RWPE1 (cell line): ENCODE results near the gene ZNF786.
"Not testable (repeated sequence)": the region's sequence is repeated elsewhere in the genome, so short reads cannot be mapped to it uniquely, and the experiment has no call there.

Experiments
- CTCF ChIA-PET: fragments of 350-600 bp; sonication (Branson Sonifier 250); formaldehyde crosslinking; extraction: SDS; loops from one replicate; lab custom pipeline; 2021; lab: Yijun Ruan, JAX
- POLR2A ChIA-PET: fragments of 400-600 bp; formaldehyde crosslinking; extraction: SDS; loops from one replicate; lab custom pipeline; 2020; ENCODE audit warnings: antibody characterized with exemption; ENCODE audit not compliant: low non-redundant PET; lab: Yijun Ruan, JAX
- DNase-seq: peaks from one replicate; pipeline ENCODE4 v3.0.0; 2012; ENCODE audit warnings: low spot score
- H3K27ac ChIP-seq: fragments of 450-650 bp; 2 replicates; pipeline ENCODE4 v1.5.1; 2017
- TF ChIP-seq, protein P1 (sequence below): fragments of 450-650 bp; conservative IDR thresholded peaks from 2 replicates; pipeline ENCODE4 v1.5.1; 2017; ENCODE audit warnings: low read depth, mild to moderate bottlenecking

The ZNF786 gene

DNA sequence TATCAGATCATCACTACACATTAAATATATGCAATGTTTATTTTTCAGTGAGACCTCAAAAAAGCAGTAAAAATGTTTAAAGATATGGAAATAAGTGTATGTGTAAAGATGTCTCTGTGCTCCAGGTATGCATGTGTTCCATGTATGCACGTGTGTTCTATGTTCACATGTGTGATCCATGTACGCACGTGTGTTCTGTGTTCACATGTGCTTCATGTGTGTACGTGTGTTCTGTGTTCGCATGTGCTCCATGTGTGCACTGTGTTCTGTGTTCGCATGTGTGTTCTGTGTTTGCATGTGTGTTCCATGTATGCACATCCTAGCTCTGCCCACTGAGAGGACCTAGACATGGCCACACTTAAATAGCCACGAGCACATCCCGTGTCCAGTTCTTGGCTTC lies 46.6 kb downstream of the ZNF786 start:
- ChIA-PET POLR2A (no interaction called here), CTCF (no interaction called here)
- TF ChIP-seq, protein P1, sequence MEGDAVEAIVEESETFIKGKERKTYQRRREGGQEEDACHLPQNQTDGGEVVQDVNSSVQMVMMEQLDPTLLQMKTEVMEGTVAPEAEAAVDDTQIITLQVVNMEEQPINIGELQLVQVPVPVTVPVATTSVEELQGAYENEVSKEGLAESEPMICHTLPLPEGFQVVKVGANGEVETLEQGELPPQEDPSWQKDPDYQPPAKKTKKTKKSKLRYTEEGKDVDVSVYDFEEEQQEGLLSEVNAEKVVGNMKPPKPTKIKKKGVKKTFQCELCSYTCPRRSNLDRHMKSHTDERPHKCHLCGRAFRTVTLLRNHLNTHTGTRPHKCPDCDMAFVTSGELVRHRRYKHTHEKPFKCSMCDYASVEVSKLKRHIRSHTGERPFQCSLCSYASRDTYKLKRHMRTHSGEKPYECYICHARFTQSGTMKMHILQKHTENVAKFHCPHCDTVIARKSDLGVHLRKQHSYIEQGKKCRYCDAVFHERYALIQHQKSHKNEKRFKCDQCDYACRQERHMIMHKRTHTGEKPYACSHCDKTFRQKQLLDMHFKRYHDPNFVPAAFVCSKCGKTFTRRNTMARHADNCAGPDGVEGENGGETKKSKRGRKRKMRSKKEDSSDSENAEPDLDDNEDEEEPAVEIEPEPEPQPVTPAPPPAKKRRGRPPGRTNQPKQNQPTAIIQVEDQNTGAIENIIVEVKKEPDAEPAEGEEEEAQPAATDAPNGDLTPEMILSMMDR, result no peak
- H3K27ac ChIP-seq, result no peak overlapping the region
- no peak for DNase-seq

GRCh38 chr7:149041350-149041749 lies 49.2 kb downstream of the ZNF786 start:
- no peak for DNase-seq
- CTCF ChIA-PET, result no interaction called here
- POLR2A ChIA-PET, result no interaction called here
- TF ChIP-seq, protein P1, result no peak
- no peak overlapping the region for H3K27ac ChIP-seq

DNA sequence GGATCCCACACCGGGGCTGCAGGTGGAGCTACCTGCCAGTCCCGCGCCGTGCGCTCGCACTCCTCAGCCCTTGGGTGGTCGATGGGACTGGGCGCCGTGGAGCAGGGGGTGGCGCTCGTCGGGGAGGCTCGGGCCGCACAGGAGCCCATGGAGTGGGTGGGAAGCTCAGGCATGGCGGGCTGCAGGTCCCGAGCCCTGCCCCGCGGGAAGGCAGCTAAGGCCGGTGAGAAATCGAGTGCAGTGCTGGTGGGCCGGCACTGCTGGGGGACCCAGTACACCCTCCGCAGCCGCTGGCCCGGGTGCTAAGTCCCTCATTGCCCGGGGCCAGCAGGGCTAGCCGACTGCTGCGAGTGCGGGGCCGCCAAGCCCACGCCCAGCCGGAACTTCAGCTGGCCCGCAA lies 51.9 kb downstream of the ZNF786 start:
- CTCF ChIA-PET, H3K27ac ChIP-seq, DNase-seq, POLR2A ChIA-PET: not testable (repeated sequence)

DNA sequence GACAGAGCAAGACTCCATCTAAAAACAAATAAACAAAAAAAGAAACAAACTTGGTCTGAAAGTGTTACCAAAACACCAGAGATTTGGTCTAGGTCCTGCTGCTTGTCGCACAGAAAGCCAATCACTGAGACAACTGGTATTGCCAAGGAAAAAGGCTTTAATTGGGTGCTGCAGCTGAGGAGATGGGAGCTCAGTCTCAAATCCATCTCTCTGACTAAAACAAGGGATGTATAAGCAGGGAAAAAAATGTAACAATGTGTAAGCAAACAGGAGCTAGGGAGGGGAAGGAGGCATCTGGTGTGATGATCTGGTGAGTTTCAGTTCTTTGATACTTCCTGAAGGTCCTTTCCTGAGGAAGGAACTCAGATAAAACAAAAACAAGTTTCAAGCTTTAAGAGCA lies 53.8 kb downstream of the ZNF786 start:
- no peak for DNase-seq
- POLR2A ChIA-PET, result no interaction called here
- CTCF ChIA-PET, result no interaction called here
- TF ChIP-seq, protein P1, result no peak
- H3K27ac ChIP-seq, result no peak overlapping the region

DNA sequence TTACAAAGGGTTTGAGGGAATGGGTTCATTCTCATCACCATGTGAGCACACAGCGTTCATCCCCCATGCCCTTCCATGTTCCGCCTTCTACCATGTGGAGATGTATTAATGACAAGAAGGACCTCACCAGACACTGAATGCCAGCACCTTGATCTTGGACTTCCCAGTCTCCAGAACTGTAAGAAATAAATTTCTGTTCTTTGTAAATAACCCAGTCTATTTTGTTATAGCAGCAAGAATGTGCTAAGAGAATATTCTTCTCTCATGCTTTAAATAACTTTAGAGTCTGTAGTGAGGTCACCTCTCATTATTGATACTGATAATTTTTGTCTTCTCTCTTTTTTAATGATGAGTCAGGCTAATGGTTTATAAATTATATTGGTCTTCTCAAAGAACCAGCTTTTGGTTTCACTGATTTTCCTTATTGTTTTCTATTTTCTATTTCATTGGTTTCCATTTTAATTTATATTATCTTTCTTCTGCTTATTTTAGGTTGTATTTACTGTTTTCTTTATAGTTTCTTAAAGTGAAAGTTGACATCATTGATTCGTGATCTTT lies 59.1 kb downstream of the ZNF786 start:
- no peak overlapping the region for H3K27ac ChIP-seq
- TF ChIP-seq, protein P1, result no peak
- DNase-seq, result no peak
- CTCF ChIA-PET, result no interaction called here
- POLR2A ChIA-PET, result no interaction called here

- CTCF ChIA-PET, POLR2A ChIA-PET, H3K27ac ChIP-seq, DNase-seq: not testable (repeated sequence)
Observed at GRCh38 chr7:149030439-149030838, 60.1 kb downstream of the ZNF786 start.

DNA sequence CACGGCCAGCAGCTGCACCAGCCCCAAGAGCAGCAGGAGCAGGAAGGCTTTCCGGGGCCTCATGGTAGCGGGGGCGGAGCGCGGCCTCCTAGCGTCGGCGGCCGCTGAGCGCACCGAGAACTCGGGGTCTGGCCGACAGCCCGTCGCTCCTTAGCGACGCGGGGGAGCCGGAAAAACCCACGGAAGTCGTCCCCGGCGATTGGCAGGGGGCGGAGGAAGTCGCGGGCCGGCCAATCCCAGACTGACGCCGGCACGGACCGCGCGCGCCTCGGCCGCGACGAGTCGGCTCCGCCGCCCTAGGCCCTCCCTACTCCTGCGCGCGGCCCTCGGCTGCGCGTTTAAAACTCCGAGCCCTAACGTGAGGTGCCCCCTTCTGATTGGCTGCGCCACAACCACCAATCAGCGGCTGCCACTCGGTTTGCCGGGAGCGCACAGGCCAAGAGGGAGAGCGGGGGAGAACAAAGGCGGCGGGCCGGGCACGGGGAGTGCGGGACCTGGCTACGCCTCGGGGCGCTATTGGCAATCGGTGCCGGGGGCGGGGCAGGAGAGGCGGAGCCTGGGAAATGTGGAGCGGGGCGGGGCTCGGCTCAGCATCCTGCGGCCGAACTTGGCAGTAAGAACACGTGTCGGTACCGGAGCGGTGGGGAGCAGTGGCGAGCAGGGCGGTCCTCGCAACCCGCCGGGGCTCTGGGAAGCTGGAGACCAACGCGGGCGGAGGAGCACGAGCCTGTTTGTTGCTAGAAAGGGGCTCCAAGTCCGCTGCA lies 62.0 kb downstream of the ZNF786 start, which contains the start of gene PDIA4:
TSS of gene PDIA4 (minus strand) at position 160 of the 764 bp plus-strand sequence. CDS start at position 63, 97 bp downstream.
- ChIA-PET POLR2A (interaction anchor here (0.5 to 0.7 kb wide), 2 partner anchors 40 to 97 kb away, joined by 3 to 4 read pairs; no protein-coding TSS in a partner anchor), CTCF (interaction anchor here (0.6 to 0.8 kb wide), 2 partner anchors 51 to 97 kb away, joined by 3 read pairs; no protein-coding TSS in a partner anchor)
- peak within 1 kb of the TSS; percentile 93 for H3K27ac ChIP-seq
- TF ChIP-seq, protein P1, result no peak
- peak; percentile 98 for DNase-seq
